HG03097 (cell line): ENCODE results near the gene FAXDC2.
"Not testable (repeated sequence)": the region's sequence is repeated elsewhere in the genome, so short reads cannot be mapped to it uniquely, and the experiment has no call there.

ENCODE experiments used
- ATAC-seq: cut with Tn5 transposase; IDR thresholded peaks from one replicate; pipeline ENCODE4 v1.9.1; 2021; ENCODE audit not compliant: unreplicated experiment, low FRiP score

The FAXDC2 gene

GRCh38 chr5:154862766-154863165, 12.4 kb upstream of the FAXDC2 start:
- no peak for ATAC-seq

- no peak for ATAC-seq
These were observed 11.5 kb upstream of the FAXDC2 start for GRCh38 chr5:154861946-154862345.

DNA sequence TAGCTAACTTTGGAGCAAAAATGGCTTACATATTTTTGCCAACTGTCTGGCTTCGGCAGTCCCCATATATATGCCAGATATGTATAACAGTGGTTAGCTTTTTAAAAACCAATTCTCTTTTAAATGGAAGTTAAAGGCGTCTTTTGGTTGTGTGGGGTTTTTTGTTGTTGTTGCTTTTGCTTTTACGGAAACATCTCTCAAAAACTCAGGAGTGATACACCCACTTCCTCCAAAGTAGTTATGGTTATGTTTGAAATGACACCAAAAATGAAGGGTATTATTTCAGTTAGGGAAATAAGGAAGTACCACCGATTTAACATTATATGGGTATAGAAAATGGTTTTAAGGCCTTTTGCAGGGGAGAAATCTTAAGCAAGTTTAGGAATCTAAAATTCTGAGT, 10.4 kb upstream of the FAXDC2 start:
- ATAC-seq = no peak

DNA sequence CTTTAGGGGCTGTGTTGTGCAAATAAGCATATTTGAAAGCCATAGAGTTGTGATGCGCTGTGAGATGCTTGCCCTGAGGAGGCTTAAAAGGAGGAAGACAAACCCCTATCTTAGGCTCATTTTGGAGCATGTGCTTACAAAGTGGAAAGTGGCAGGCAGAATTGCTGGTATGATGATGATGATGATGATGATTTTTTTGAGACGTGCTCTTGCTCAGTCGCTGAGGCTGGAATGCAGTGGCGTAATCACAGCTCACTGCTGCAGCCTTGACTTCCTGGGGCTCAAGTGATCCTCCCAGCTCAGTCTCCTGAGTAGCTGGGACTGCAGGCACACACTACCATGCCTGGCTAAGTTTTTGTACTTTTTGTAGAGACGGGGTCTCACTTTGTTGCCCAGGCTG, 9.7 kb upstream of the FAXDC2 start:
- ATAC-seq = no peak

DNA sequence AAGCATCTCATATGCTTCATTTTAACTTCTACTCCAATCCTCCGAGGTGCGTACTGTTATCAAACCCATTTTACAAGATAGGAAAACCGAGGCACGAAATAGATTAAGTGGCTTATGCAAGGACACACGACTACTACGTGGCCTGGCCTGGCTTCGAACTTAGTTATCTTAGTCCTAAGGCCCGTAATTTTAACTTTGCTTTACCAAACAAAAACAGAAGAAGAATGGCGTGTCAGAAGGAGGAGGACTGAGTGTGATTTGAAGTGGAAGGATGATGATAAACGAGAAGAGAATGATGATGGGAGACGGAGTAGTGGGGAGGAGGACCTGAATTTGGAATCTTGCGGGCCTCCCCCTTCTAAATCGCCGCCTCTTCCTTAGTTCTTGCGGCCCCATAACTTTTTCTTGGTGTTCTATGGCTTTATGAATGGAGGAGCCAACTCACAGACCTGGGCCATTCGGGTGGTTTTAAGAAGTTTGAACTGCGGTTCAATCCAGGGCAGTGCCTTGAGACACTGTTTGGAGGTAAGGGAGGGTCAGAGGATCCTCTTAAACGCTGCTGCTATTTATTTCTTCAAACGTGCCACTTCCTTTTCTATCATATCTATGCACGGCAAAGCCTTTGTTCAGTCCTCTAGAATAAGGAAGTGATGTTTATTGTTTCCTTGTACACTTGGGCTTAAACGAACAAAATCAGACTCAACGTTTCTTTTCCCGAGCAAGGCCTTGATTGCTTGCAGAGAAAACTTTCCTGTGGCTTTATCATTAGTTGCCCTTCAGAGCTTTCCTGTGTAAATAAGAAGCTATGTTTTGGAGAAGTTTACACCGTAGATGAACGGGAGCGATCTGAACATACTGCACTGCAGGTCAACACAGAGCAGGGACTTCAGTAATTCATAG, 8.8 kb upstream of the FAXDC2 start:
- ATAC-seq = no peak

- peak; percentile 81 for ATAC-seq
These were observed 8.0 kb upstream of the FAXDC2 start, which contains the start of gene CNOT8 for GRCh38 chr5:154858297-154858971. Gene CNOT8, plus strand, starts transcription at chr5:154858627. Its CDS starts 4,652 bp downstream, at chr5:154863279.

- peak; percentile 52 for ATAC-seq
These were observed 7.3 kb upstream of the FAXDC2 start for GRCh38 chr5:154857530-154858296.

- ATAC-seq = no peak
These were observed 948 bp upstream of the FAXDC2 start for GRCh38 chr5:154851351-154851750.

- ATAC-seq = no peak
These were observed 607 bp downstream of the FAXDC2 start for GRCh38 chr5:154849791-154850201.

- ATAC-seq = no peak
These were observed 1.1 kb downstream of the FAXDC2 start for GRCh38 chr5:154849264-154849785.

GRCh38 chr5:154844809-154845208, 5.6 kb downstream of the FAXDC2 start:
- no peak for ATAC-seq

- no peak for ATAC-seq
These were observed 7.5 kb downstream of the FAXDC2 start for GRCh38 chr5:154842689-154843530.

DNA sequence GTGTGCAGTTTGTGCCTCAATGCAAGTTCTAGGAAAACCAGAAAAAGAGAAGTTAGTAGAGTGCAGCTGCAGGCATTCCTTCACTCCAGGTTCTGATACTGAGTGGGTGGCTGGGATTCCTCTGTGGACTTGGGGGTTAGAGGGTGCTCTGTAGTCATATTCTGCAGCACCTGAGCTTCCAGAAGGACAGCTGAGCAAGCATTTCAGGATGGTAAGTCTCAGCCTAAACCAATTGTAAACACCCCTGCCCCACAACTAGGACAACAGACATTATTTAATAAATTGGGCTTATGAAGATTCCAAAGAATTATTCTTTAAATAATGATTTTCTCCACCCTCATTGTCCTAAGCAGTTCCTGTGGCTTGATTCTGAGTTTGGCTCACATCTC, 9.1 kb downstream of the FAXDC2 start:
- no peak for ATAC-seq

DNA sequence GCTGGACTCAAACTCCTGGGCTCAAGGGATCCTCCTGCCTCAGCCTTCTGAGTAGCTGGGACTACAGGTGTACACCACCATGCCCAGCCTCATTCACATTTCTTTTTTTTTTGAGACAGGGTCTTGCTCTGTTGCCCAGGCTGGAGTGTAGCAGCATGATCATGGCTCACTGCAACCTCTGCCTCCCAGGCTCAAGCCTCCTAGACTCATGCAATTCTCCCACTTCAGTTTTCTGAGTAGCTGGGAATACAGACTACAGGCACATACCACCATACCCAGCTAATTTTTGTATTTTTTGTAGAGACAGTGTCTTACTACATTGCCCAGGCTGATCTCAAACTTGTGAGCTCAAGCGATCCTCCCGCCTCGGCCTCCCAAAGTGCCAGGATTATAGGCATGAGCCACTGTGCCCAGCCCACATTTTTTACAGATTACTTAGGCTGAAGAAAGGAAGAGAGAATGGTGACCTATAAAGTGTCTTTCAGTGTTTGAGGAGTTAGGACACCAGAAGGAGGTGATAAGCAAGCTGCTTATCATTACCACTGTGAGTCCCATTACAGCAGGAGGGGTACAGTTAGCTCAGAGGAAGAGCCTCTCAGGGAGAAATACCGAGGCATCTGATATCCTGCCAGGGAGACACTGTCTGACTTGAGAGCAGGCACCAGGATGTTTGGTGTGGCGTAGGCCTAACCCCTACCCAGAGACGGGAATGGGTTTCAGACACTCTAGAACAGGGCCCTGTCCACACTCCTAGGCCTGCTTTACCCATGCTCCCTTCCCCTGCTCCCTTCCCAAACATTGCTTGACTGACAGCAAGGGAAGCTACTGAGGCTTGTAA, 9.7 kb downstream of the FAXDC2 start:
- ATAC-seq = no peak

DNA sequence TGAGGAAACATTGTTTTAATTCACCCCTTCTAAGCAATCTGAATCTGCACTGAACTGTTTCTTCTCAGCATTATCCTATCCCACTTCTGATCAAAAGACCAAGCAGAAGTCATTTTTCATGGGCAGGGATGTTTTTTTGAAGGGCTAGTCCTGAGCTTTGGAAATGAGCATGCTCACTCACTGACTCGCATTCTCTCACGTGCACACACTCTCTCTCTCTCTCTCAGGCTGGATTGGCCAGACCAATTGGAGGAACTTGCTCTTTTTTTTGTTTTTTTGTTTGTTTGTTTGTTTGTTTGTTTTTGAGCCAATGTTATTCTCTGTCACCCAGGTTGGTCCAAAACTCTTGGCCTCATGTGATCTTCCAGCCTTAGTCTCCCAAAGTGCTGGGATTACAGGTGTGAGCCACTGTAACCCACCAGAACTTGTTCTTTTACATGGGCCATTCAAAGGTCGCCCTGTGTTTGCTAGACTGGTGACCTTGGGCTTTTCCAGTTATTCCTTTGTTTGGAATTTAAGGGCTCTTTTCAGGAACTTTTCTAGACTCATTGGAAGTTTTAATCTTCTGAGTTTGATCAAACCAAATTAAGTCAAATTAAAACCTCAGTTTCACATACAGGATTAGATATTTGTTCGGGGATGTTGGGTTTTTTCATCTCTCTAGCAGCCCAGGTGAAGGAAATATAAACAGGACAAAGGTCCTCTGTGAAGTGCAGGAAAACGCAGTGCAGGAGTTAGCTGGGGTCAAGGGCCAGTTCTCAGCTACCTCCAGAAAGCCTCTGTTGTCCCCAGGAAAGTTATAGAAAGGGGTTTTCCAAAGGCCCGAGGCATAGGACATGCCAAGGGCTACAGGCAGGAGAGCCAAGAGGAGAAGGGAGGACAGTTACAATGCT, 13.1 kb downstream of the FAXDC2 start:
- ATAC-seq = no peak

DNA sequence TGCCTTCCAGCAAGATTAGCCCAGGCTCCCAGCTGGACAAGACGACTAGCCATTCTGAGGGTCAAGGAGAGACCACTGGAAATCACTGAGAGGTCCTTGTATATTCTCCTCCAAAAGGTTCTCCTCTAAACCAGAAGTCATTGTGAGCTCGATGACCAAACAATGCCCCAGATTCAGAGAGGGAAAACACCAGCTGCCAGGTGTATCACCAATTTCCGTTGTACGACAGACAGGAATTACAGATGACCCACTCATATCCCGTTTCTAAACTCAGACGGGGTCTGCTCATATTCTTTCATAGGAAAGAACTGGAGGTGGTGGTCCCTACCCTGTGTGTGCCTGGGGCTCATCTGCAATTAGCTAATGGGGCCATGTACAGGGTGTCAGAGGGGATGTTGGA, 14.2 kb downstream of the FAXDC2 start:
- ATAC-seq = no peak

GRCh38 chr5:154835701-154836052, 14.7 kb downstream of the FAXDC2 start:
- not testable (repeated sequence) for ATAC-seq

GRCh38 chr5:154834053-154834452, 16.4 kb downstream of the FAXDC2 start:
- ATAC-seq = no peak
